ENCODE measurements around the gene PRSS21.

PRSS21 gene

DNA sequence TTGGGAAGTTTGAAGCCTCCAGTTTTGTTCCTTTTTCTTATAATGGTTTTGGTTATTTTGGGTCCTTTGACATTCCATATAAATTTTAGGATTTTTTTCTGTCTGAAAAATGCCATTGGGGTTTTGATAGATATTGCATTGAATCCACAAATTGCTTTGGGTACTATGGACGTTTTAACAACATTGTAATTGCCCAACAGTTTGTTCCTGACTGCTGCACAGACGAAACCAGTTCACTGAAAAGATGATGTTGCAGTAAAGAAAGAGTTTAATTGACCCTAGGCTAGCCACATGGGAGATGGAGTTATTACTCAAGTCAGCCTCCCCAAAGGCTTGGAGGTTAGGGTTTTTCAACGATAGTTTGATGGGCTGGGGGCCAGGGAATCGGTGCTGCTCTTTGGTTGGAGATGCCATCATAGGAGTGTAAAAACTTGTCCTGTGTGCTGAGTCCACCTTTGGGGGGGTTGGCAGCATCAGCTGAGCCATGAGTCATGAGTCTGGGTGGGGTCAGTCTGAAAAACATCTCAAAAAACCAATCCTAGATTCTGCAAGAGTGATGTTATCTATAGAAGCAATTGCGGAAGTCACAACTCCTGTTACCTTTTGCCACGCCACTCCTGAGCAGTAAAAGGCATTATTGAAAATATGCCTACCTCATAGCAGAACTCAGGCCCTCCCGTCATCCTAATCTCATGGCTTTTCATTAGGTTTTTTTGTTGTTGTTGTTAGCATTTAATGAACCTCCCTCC lies 21.5 kb upstream of the PRSS21 start:
- POLR2A ChIA-PET, result no interaction called here
- TF ChIP-seq WT1 (tag by site-specific recombination; IDR thresholded peaks at IDR 0.05) (no peak), ZNF701 (tag by site-specific recombination; IDR thresholded peaks at IDR 0.05) (no peak), HOXD13 (CRISPR knock-in tag; IDR thresholded peaks at IDR 0.05; ENCODE audit: borderline replicate concordance) (no peak), ZNF155 (tag by site-specific recombination; IDR thresholded peaks at IDR 0.05) (no peak), SETDB1 (IDR thresholded peaks at IDR 0.05; ENCODE audit: insufficient read length, low read length) (no peak), ZBTB17 (tag by site-specific recombination; IDR thresholded peaks at IDR 0.05) (peak; percentile 59), KLF10 (tag by site-specific recombination; IDR thresholded peaks at IDR 0.05) (peak; percentile 42; the same call in 1 of the 2 replicates), KLF1 (tag by site-specific recombination; IDR thresholded peaks at IDR 0.05) (peak; percentile 87), OSR2 (tag by site-specific recombination; IDR thresholded peaks at IDR 0.05) (peak; percentile 74), ZEB2 (tag by site-specific recombination; IDR thresholded peaks at IDR 0.05) (0 out of 2 replicates have a peak, but pooled peaks have one; percentile 22), ZNF366 (tag by site-specific recombination; conservative IDR thresholded peaks at IDR 0.05) (peak; percentile 83), ZNF626 (tag by site-specific recombination; IDR thresholded peaks at IDR 0.05) (no peak), KLF17 (tag by site-specific recombination; IDR thresholded peaks at IDR 0.05) (peak; percentile 97), ZSCAN30 (tag by site-specific recombination; IDR thresholded peaks at IDR 0.05) (no peak), ZNF629 (tag by site-specific recombination; IDR thresholded peaks at IDR 0.05) (peak; percentile 91), GLIS1 (tag by site-specific recombination; IDR thresholded peaks at IDR 0.05) (peak; percentile 91), SP3 (tag by site-specific recombination; IDR thresholded peaks at IDR 0.05) (peak; percentile 22; the same call in 1 of the 2 replicates), ZNF600 (tag by site-specific recombination; IDR thresholded peaks at IDR 0.05) (peak; percentile 56; the same call in 1 of the 2 replicates), ZNF660 (tag by site-specific recombination; IDR thresholded peaks at IDR 0.05) (peak; percentile 44), SCRT2 (tag by site-specific recombination; IDR thresholded peaks at IDR 0.05) (no peak), ZNF335 (tag by site-specific recombination; conservative IDR thresholded peaks at IDR 0.05) (peak; percentile 39), ELK4 (IDR thresholded peaks at IDR 0.05; ENCODE audit: borderline replicate concordance, low read depth, low read length) (no peak), TRIM28 (IDR thresholded peaks at IDR 0.05; ENCODE audit: borderline replicate concordance, low read length) (peak; percentile 29; the same call in 1 of the 2 replicates)
- TF ChIP-seq, protein P1, sequence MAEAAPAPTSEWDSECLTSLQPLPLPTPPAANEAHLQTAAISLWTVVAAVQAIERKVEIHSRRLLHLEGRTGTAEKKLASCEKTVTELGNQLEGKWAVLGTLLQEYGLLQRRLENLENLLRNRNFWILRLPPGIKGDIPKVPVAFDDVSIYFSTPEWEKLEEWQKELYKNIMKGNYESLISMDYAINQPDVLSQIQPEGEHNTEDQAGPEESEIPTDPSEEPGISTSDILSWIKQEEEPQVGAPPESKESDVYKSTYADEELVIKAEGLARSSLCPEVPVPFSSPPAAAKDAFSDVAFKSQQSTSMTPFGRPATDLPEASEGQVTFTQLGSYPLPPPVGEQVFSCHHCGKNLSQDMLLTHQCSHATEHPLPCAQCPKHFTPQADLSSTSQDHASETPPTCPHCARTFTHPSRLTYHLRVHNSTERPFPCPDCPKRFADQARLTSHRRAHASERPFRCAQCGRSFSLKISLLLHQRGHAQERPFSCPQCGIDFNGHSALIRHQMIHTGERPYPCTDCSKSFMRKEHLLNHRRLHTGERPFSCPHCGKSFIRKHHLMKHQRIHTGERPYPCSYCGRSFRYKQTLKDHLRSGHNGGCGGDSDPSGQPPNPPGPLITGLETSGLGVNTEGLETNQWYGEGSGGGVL (tag by site-specific recombination; IDR thresholded peaks at IDR 0.05), result peak; percentile 48
- TF ChIP-seq, protein P2, sequence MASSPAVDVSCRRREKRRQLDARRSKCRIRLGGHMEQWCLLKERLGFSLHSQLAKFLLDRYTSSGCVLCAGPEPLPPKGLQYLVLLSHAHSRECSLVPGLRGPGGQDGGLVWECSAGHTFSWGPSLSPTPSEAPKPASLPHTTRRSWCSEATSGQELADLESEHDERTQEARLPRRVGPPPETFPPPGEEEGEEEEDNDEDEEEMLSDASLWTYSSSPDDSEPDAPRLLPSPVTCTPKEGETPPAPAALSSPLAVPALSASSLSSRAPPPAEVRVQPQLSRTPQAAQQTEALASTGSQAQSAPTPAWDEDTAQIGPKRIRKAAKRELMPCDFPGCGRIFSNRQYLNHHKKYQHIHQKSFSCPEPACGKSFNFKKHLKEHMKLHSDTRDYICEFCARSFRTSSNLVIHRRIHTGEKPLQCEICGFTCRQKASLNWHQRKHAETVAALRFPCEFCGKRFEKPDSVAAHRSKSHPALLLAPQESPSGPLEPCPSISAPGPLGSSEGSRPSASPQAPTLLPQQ (tag by site-specific recombination; IDR thresholded peaks at IDR 0.05), result 0 out of 2 replicates have a peak, but pooled peaks have one; percentile 15
- TF ChIP-seq, protein P3, sequence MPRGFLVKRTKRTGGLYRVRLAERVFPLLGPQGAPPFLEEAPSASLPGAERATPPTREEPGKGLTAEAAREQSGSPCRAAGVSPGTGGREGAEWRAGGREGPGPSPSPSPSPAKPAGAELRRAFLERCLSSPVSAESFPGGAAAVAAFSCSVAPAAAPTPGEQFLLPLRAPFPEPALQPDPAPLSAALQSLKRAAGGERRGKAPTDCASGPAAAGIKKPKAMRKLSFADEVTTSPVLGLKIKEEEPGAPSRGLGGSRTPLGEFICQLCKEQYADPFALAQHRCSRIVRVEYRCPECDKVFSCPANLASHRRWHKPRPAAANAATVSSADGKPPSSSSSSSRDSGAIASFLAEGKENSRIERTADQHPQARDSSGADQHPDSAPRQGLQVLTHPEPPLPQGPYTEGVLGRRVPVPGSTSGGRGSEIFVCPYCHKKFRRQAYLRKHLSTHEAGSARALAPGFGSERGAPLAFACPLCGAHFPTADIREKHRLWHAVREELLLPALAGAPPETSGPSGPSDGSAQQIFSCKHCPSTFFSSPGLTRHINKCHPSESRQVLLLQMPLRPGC (tag by site-specific recombination; IDR thresholded peaks at IDR 0.05), result 0 out of 2 replicates have a peak, but pooled peaks have one; percentile 20

More for the DNA sequence above, 21.5 kb upstream of the PRSS21 start:
- Histone ChIP-seq H3K4me1 (ENCODE audit: control insufficient read depth, insufficient read depth, low read length) (peaks cover 11% of the 10 kb centered on the region), H3K36me3 (ENCODE audit: control insufficient read depth in 2 of 2, insufficient read depth in 1 of 2, low read length in 2 of 2) (no peaks in the 10 kb centered on the region), H3K27ac (ENCODE audit: extremely low read depth, low read depth, low read length) (no peak overlapping the region; the same call in 1 of the 2 replicates), H3K4me3 (ENCODE audit: low read depth, low read length) (no peak overlapping the region), H3K9me3 (ENCODE audit: control insufficient read depth, insufficient read depth, low read depth, low read length) (no peaks in the 10 kb centered on the region)
- CTCF ChIA-PET, result no interaction called here
